ENCODE measurements around the gene ETV6. TPM values are rescaled to one million over a fixed set of nuclear protein-coding genes. Genes with fewer than 3 reads are reported as not detected.

The ETV6 gene
- total RNA-seq, 1 experiment from 2014 or later: 17.2 TPM

GRCh38 chr12:11939223-11939622 is 289.7 kb downstream of the ETV6 start:
- no peaks in the 10 kb centered on the region for H3K4me1 ChIP-seq (ENCODE audit: control insufficient read depth, insufficient read depth, low read length)
- no peak overlapping the region for H3K4me3 ChIP-seq (ENCODE audit: low read depth in 2 of 2, low read length in 2 of 2)
- H3K27me3 ChIP-seq (ENCODE audit: control insufficient read depth, insufficient read depth, low read length): no peaks in the 10 kb centered on the region
- no peak overlapping the region for H3K27ac ChIP-seq (ENCODE audit: low read length)
- intact Hi-C loops (cut with micrococcal nuclease; ENCODE audit: unreplicated experiment): no loop called here
- no peaks in the 10 kb centered on the region for H3K9me3 ChIP-seq (ENCODE audit: control insufficient read depth, insufficient read depth, low read depth, low read length)
- ATAC-seq: no peak
- CTCF ChIA-PET: no interaction called here
- no TSS peak for BruUV-seq (replicated peaks)
- TF ChIP-seq CTCF (IDR thresholded peaks at IDR 0.05): no peak
- TF ChIP-seq TCF7L2 (IDR thresholded peaks at IDR 0.05; ENCODE audit: low read depth, low read length): no peak
- TF ChIP-seq REST (IDR thresholded peaks at IDR 0.05; ENCODE audit: insufficient read depth in 1 of 2, low read depth in 2 of 2, low read length in 1 of 2): no peak
- TF ChIP-seq POLR2AphosphoS5 (IDR thresholded peaks at IDR 0.05; ENCODE audit: low read depth, low read length): no peak
- TF ChIP-seq SIN3A (IDR thresholded peaks at IDR 0.05; ENCODE audit: borderline replicate concordance, insufficient read depth, low read depth, low read length): no peak
- in situ Hi-C loops (cut with HindIII; ENCODE audit: low pct_unique_long_range_greater_than_20kb, low sequenced_read_pairs): no loop called here
- DNase-seq (ENCODE audit: low read depth, low spot score): no peak
- POLR2A ChIA-PET: no interaction called here
- no peaks in the 10 kb centered on the region for H3K36me3 ChIP-seq (ENCODE audit: control insufficient read depth, insufficient read depth, low read length)

GRCh38 chr12:11941606-11942337 is 292.3 kb downstream of the ETV6 start:
- no TSS peak for BruUV-seq (replicated peaks)
- ChIA-PET POLR2A (no interaction called here), CTCF (no interaction called here)
- no peaks in the 10 kb centered on the region for H3K4me1 ChIP-seq (ENCODE audit: control insufficient read depth, insufficient read depth, low read length)
- DNase-seq (ENCODE audit: low read depth, low spot score): no peak
- in situ Hi-C loops (cut with HindIII; ENCODE audit: low pct_unique_long_range_greater_than_20kb, low sequenced_read_pairs): no loop called here
- no peaks in the 10 kb centered on the region for H3K36me3 ChIP-seq (ENCODE audit: control insufficient read depth, insufficient read depth, low read length)
- TF ChIP-seq REST (IDR thresholded peaks at IDR 0.05; ENCODE audit: insufficient read depth in 1 of 2, low read depth in 2 of 2, low read length in 1 of 2): no peak
- no peaks in the 10 kb centered on the region for H3K27me3 ChIP-seq (ENCODE audit: control insufficient read depth, insufficient read depth, low read length)
- no peak overlapping the region for H3K4me3 ChIP-seq (ENCODE audit: low read depth in 2 of 2, low read length in 2 of 2)
- H3K9me3 ChIP-seq (ENCODE audit: control insufficient read depth, insufficient read depth, low read depth, low read length): no peaks in the 10 kb centered on the region
- intact Hi-C loops (cut with micrococcal nuclease; ENCODE audit: unreplicated experiment): no loop called here
- H3K27ac ChIP-seq (ENCODE audit: low read length): no peak overlapping the region
- ATAC-seq: no peak

Data from Panc1 (cell line).